IPS-15b (cell line): ENCODE measurements around the gene COL27A1.
"Not testable (repeated sequence)": the region's sequence is repeated elsewhere in the genome, so short reads cannot be mapped to it uniquely, and the experiment has no call there.

Experiments used
- H3K27me3 ChIP-seq: one replicate; pipeline ENCODE4 v1.6.1; 2013; ENCODE audit warnings: low read length; ENCODE audit not compliant: control insufficient read depth, insufficient read depth
- H3K36me3 ChIP-seq: one replicate; pipeline ENCODE4 v1.6.1; 2013; ENCODE audit warnings: low read length; ENCODE audit not compliant: control insufficient read depth, insufficient read depth
- H3K4me1 ChIP-seq: one replicate; pipeline ENCODE4 v1.6.1; 2013; ENCODE audit warnings: mild to moderate bottlenecking, low read length; ENCODE audit not compliant: control insufficient read depth, insufficient read depth
- H3K4me3 ChIP-seq: one replicate; pipeline ENCODE4 v1.5.1; 2013; ENCODE audit warnings: low read depth, low read length
- H3K9ac ChIP-seq: one replicate; pipeline ENCODE4 v1.6.1; 2013; ENCODE audit warnings: low read depth, mild to moderate bottlenecking, low read length
- H3K9me3 ChIP-seq: one replicate; pipeline ENCODE4 v1.6.1; 2013; ENCODE audit warnings: mild to moderate bottlenecking, low read length; ENCODE audit not compliant: control insufficient read depth, insufficient read depth

COL27A1 gene

DNA sequence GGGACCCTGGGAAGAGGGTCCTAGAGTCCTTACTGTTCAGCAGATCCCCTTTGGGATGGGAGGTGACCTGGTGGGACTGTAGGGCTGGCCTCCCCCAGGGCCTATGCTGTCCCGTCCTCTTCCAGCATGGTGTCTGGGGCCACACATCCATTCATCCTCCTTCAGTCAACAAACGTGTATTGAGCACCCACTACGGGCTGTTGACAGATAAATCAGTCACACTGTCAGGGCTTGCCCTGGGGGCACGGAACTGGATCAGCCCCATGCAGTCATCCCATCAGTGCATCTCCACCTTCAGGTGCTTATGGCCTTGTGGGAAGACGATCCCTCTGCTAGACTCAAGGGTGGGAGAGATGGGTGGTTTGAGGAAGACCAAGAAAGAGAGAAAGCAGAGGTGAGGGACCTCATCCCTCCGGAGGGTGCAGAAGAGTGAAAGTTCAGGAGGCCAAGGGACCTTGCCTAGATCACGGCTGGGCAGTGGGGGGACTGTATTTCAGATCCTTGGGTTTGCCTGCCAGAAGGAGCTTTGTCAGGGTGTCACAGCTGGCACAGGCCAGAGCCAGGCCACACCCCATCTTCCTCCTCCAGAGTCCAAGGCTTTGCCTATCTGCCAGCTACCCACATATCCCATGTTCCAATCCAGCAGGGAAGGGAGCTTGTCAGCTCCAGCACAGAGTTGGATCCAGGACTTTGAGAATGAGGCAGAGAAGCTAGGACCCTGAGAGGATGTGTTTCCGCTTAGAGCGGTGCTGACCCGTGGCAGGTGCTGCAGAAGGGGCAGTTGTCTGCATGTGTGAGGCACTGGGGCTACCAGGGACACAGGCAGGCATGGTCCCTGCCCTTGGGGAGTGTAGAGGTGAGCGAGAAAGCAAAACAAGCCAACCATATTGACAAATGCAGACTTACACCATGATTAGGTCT, 30.5 kb downstream of the COL27A1 start:
- H3K36me3 ChIP-seq: peaks cover 14% of the 10 kb centered on the region

GRCh38 chr9:114186605-114187289, 31.4 kb downstream of the COL27A1 start:
- Histone ChIP-seq H3K9me3 (no peaks in the 10 kb centered on the region), H3K9ac (no peak overlapping the region), H3K36me3 (peaks cover 14% of the 10 kb centered on the region), H3K4me1 (no peaks in the 10 kb centered on the region), H3K27me3 (no peaks in the 10 kb centered on the region), H3K4me3 (no peak overlapping the region)

More for the DNA sequence above, 30.5 kb downstream of the COL27A1 start:
- no peak overlapping the region for H3K4me3 ChIP-seq
- no peak overlapping the region for H3K9ac ChIP-seq
- H3K4me1 ChIP-seq: no peaks in the 10 kb centered on the region
- no peaks in the 10 kb centered on the region for H3K9me3 ChIP-seq
- H3K27me3 ChIP-seq: no peaks in the 10 kb centered on the region

- H3K4me1 ChIP-seq: no peaks in the 10 kb centered on the region
- H3K36me3 ChIP-seq: peaks cover 14% of the 10 kb centered on the region
- no peaks in the 10 kb centered on the region for H3K9me3 ChIP-seq
- H3K4me3 ChIP-seq: no peak overlapping the region
- H3K9ac ChIP-seq: no peak overlapping the region
- H3K27me3 ChIP-seq: no peaks in the 10 kb centered on the region
These were observed 32.5 kb downstream of the COL27A1 start for GRCh38 chr9:114187827-114188226.

DNA sequence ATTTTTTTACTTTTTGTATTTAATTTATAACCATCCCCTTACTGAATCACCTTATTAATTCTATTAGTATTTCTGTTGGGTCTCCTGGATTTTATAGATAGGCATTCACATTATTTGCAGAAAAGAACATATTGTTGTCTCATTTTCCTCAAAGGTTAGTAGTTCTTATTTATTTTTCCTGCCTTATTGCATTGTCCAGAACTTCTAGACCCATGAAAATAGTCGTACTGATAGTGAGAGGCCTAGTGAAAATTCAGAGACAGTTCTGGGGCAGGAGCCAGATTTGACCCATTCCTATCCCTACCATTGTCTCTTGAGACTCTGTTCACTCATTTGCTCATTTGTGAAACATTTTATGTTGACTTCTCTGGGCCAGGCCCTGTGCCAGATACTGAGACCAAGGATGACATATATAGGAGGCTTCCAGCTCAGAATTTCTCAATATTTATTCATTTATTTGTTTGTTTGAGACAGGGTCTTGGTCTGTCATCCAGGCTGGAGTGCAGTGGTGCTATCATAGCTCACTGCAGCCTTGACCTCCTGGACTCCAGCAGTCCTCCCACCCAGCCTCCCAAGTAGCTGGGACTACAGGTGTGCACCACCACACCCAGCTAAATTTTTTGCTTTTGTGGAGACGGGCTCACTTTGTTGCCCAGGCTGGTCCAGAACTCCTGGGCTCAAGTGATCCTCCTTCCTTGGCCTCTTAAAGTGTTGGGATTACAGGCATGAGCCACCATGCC, 34.7 kb downstream of the COL27A1 start:
- Histone ChIP-seq H3K36me3 (peaks cover 7% of the 10 kb centered on the region), H3K9me3 (no peaks in the 10 kb centered on the region), H3K9ac (no peak overlapping the region), H3K4me3 (no peak overlapping the region), H3K27me3 (no peaks in the 10 kb centered on the region), H3K4me1 (no peaks in the 10 kb centered on the region)

DNA sequence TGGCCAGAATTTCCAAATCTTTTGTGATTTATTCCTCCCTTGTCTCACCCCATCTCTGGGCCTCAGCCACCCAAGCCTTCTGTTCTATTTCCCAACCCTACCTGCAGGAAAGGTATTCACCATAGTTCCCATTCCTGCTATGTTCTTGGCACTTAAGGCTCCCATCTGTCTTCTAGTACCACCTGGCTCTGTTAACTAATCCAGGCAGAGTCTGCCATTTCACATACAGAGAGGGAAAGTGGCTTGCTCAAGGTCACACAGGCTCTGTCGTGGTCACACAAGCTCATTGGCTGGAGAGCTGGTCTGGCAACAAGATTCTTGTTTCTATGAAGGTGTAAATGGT, 35.2 kb downstream of the COL27A1 start:
- H3K9ac ChIP-seq: no peak overlapping the region
- no peaks in the 10 kb centered on the region for H3K9me3 ChIP-seq
- H3K4me3 ChIP-seq: no peak overlapping the region
- no peaks in the 10 kb centered on the region for H3K4me1 ChIP-seq
- H3K36me3 ChIP-seq: peaks cover 7% of the 10 kb centered on the region
- H3K27me3 ChIP-seq: no peaks in the 10 kb centered on the region

- H3K9ac ChIP-seq, H3K4me3 ChIP-seq, H3K9me3 ChIP-seq, H3K36me3 ChIP-seq, H3K27me3 ChIP-seq, H3K4me1 ChIP-seq: not testable (repeated sequence)
These were observed 36.1 kb downstream of the COL27A1 start for GRCh38 chr9:114191402-114191801.

GRCh38 chr9:114192539-114192938, 37.2 kb downstream of the COL27A1 start:
- Histone ChIP-seq H3K9me3 (no peaks in the 10 kb centered on the region), H3K4me1 (no peaks in the 10 kb centered on the region), H3K9ac (no peak overlapping the region)

GRCh38 chr9:114193090-114193489, 37.8 kb downstream of the COL27A1 start:
- Histone ChIP-seq H3K36me3 (peaks cover 7% of the 10 kb centered on the region), H3K9ac (no peak overlapping the region), H3K9me3 (no peaks in the 10 kb centered on the region), H3K4me3 (no peak overlapping the region), H3K27me3 (no peaks in the 10 kb centered on the region), H3K4me1 (no peaks in the 10 kb centered on the region)

More at GRCh38 chr9:114192539-114192938, 37.2 kb downstream of the COL27A1 start:
- peaks cover 5% of the 10 kb centered on the region for H3K36me3 ChIP-seq
- no peaks in the 10 kb centered on the region for H3K27me3 ChIP-seq
- no peak overlapping the region for H3K4me3 ChIP-seq

- no peak overlapping the region for H3K9ac ChIP-seq
- no peak overlapping the region for H3K4me3 ChIP-seq
- peaks cover 7% of the 10 kb centered on the region for H3K36me3 ChIP-seq
- no peaks in the 10 kb centered on the region for H3K4me1 ChIP-seq
- H3K27me3 ChIP-seq: no peaks in the 10 kb centered on the region
- no peaks in the 10 kb centered on the region for H3K9me3 ChIP-seq
These were observed 40.8 kb downstream of the COL27A1 start for GRCh38 chr9:114196117-114196516.

- H3K36me3 ChIP-seq: peaks cover 7% of the 10 kb centered on the region
- no peaks in the 10 kb centered on the region for H3K4me1 ChIP-seq
- H3K9me3 ChIP-seq: no peaks in the 10 kb centered on the region
- H3K9ac ChIP-seq: no peak overlapping the region
- no peaks in the 10 kb centered on the region for H3K27me3 ChIP-seq
- H3K4me3 ChIP-seq: no peak overlapping the region
These were observed 41.8 kb downstream of the COL27A1 start for GRCh38 chr9:114196979-114197622.

DNA sequence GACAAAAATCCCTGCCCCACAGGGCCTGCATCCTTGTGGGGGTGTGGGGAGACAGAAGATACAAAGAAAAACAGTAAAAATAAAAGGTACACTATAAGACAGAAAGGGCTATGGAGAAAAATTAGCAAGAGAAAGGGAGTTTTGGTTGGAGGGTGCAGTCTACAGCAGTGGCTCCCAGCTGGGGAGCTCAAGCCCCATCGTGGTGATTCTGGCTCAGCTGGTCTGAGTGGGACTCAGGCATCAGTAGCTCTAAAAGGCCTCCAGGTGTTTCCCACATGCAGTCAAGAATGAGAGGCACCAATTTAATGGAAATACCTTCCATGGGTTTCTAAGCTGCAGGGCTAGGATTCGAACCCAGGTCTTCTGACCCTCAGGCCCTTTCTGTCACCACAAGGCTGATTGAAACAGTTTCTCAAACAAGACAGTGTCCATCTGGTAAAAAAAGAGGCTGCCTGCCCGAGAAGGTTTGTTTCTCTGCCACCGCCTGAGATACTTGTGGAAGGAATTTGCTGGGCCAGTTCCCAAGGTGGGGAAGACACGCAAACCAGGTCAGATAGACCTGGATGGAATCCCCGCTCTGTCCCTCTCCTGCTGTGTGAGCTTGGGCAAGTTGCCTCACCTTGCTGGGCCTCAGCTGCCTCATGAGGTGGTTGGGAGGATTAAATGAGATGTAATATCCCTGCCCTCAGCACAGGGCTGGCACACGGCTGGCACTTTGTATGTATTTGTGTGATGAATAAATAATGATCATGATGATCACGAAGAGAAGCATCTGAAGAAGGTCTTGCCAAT, 43.1 kb downstream of the COL27A1 start:
- H3K27me3 ChIP-seq: no peaks in the 10 kb centered on the region
- no peak overlapping the region for H3K9ac ChIP-seq
- no peaks in the 10 kb centered on the region for H3K9me3 ChIP-seq
- H3K4me3 ChIP-seq: no peak overlapping the region
- no peaks in the 10 kb centered on the region for H3K4me1 ChIP-seq
- peaks cover 7% of the 10 kb centered on the region for H3K36me3 ChIP-seq
